NCI-H82 treated with DMSO at 0.1 percent for 48 hours (cell line): ENCODE data around the gene FLYWCH2.

Experiments used
- DNase-seq: peaks from one replicate; lab custom pipeline; 2025; ENCODE audit not compliant: unreplicated experiment; lab: John Stamatoyannopoulos, UW

The FLYWCH2 gene, protein sequence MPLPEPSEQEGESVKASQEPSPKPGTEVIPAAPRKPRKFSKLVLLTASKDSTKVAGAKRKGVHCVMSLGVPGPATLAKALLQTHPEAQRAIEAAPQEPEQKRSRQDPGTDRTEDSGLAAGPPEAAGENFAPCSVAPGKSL

GRCh38 chr16:2882650-2883457 lies at the start of gene FLYWCH2:
Gene FLYWCH2 (plus strand): TSS chr16:2883215. CDS start chr16:2896450, 13,235 bp downstream.
- DNase-seq = peak; percentile 99

DNA sequence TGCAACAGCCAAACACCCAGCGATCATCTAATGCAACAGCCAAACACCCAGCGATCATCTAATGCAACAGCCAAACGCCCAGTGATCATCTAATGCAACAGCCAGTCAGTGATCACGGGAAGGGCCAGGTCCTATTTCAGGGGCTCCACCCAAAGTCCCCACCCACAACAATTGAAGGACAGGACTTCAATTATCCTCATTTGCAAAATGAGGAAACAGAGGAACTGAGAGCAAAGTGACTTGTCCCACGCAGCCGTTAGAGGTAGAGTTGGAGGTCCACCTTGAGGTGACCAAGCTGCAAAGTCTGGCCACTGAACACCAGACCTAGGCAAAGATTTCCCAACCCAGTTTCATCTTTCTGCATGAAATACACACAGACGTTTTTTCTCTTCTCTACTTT lies 49.2 kb upstream of the FLYWCH2 start:
- no peak for DNase-seq

DNA sequence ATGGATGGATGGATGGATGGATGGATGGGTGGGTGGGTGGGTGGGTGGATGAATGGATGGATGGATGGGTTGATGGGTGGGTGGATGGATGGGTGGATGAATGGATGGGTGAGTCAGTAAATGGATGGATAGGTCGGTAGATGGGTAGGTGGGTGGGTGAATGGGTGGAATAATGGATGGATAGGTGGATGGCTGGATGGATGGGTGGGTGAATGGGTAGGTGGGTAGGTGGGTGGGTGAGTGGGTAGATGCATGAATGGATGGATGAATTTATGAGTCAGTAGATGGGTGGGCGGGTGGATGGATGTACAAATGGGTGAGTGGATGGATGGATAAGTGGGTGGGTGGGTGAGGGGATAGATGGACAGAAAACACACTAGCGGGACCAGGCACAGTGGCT lies 48.0 kb upstream of the FLYWCH2 start:
- no peak for DNase-seq

DNA sequence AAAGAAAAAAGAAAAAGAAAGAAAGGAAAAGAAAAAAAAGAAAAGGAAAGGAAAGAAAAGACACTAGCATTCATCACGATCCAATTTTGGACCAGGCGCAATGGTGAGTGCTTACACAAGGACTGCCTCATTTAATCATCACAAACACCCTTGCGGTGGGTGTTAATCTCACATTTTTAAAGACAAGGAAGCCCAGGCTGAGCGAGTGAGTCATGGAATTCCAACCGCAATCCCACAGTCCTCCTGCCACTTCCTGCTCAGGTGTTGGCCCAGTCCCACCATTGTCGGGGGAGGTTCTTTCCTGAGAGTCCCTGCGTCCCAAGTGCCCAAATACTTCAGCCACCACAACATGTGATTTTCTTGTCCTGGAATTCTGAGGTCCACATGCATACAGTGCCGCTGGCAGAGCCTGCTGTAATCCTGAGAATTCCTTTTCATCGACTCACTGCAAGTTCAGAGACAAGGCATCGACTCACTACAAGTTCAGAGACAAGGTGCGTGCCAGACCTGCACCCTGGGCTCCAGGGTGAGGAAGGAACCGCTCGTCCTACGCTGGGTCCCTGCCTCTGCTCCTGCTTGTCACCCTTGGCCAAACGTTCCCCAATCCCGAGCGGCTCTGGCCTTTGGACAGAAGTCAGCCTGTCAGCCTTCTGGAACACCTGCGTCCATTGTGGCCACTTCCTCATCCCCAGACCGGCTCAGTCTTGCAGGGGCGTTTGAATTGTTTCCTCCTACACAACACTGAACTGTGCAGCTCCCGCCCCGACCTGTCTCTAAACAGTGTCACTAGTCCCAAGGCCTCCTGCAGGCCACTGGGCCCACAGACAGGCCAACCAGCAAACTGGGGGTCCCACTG lies 47.1 kb upstream of the FLYWCH2 start:
- DNase-seq = no peak

GRCh38 chr16:2836646-2837508 lies 46.1 kb upstream of the FLYWCH2 start:
- no peak for DNase-seq

- DNase-seq = no peak
Observed at GRCh38 chr16:2838928-2839327, 44.1 kb upstream of the FLYWCH2 start.

DNA sequence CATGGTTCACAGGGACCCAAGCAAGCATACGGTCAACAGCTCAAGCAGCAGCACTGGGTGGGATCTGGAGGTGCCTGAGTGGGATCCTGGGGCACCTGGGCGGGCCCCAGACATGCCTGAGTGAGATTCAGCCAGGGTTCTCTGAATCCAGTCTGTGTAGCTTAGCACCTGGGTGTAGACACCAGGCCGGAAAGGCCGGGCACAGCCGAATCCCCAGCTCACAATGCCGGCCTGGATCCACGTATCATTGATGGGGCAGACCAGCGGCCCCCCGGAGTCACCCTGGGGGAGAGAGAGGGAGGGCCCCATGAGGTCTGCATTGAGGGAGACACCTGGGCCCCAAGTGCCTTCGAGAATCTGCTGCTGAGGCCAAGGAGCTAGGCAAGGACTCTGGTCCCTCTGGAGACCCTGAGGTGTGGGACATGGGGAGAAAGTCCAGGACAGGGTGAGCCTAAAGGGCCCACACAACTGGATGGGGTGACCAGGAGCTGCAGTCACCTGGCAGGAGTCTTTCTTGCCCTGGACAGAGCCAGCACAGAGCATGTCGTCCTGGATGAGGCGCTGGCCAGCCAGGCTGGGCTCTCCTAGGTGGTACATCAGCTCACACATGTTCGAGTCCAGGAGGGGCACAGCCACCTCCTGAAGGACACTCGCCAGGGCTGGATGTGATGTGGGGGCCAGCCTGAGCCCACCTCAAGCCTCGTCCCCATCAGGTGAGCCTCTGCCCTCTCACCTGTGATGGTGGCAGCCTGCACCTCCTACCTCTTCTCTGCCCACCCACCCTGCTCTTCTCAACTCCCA lies 43.2 kb upstream of the FLYWCH2 start:
- no peak for DNase-seq

DNA sequence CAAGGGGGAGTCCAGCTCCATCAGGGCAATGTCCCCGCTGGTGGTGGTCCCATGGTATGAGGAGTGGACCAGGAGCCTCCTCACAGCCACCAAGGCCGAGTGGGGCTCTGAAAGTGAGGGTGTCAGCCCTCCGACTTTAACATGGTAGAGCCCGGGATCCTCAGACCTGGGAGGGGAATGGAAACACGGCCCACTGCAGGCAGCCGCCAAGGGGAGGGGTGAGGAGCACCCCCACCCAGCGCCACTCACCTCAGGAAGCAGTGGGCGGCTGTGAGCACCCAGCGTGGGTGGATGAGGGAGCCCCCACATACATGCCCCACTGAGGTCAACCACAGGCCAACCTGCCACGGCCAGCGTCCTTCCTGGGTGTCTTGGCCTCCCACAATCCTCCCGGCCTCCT lies 42.1 kb upstream of the FLYWCH2 start:
- DNase-seq = no peak

GRCh38 chr16:2841606-2842339 lies 41.2 kb upstream of the FLYWCH2 start:
- no peak for DNase-seq

GRCh38 chr16:2842340-2843000 lies 40.5 kb upstream of the FLYWCH2 start:
- DNase-seq = no peak

DNA sequence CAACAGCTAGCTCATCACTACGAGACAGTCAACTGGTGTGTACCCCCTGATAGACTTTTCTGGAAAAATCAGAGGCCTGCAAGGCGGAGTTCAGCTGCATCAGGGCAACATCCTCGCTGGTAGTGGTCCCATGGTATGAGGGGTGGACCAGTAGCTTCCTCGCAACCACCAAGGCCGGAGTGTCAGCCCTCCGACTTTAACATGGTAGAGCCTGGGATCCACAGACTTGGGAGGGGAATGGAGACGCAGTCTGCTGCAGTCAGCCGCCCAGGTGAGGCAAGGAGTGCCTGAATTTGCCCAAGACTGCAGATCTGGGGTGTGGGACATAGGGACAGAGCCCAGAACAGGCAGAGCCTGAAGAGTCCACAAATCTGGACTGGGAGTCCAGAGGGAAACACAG lies 39.5 kb upstream of the FLYWCH2 start:
- no peak for DNase-seq

GRCh38 chr16:2845116-2845515 lies 37.9 kb upstream of the FLYWCH2 start:
- no peak for DNase-seq

GRCh38 chr16:2846511-2847310 lies 36.3 kb upstream of the FLYWCH2 start:
- DNase-seq = no peak

GRCh38 chr16:2848933-2849725 lies 33.9 kb upstream of the FLYWCH2 start:
- DNase-seq = no peak

DNA sequence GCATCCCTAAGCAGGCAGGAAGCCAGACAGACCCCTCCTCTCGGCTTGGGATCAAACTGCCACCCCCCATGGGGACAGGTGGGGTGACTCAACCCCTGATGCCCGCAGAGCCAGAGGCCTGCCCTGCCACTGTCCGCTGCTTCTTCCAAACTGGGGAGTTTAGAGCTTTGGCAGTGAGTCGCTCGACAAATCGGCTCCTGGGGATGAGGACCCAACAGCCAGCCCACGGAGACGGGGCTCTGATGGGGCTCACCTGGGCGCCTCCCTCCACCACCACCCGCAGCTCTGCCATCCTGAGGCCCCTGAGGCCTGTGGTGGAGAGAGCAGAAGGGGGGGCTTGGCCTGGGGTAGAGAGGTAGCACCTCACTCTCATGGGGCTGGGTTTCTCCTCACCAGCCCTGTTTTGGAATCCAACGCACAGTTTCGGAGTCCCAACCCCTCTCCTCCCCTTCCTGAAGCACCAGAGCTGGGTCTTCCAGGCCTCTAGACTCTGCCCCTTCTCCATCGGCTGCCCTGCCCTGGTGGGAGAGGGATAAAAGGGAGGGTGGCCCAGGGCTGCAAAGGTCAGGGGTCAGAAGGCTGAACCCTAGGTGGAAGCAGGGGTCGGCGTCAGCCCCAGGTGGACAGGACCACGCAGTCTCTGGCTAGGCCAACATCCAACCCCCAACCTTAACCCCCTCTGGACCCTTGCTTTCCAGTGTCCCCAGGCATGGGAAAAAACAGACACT lies 30.8 kb upstream of the FLYWCH2 start:
- no peak for DNase-seq

DNA sequence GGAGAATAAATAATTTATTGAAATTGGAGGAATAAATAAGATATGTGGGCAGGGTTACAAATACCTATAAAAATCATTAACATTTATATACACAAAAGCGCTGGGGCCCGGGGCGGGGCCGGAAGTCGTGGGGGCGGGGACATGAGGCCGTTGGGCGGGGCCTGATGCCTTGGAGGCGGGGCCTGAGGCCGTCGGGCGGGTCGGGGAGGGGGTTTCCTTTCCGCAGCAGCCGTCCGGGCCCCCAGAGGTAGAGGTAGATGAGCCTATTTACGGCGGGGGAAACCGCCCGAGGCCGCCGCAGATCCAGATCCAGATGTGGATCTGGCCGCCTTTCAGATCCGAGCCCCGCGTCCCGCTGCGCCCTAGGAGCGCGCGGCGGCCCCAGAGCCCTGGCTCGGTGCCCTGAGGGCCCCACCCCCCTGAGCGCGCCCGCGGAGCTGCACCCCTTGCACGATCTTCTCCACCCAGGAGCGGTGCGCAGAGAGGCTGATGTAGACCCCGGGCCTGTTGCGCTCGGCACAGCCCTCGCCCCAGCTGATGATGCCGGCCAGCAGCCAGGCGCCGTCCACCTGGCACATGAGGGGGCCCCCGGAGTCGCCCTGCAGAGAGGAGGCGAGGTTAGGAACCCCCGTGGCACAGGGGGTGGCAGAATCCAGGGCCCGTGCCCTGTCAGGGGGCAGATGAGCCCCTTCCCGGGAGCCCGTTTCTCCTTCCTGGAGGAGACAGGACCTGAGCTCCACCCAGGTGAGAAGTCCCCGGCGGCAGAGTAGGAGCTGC lies 30.1 kb upstream of the FLYWCH2 start:
- no peak for DNase-seq
